H1 (cell line): ENCODE measurements around the gene HEBP1. TPM values are rescaled to one million over a fixed set of nuclear protein-coding genes. Genes with fewer than 3 reads are reported as not detected.

Source experiments
- CTCF ChIA-PET: fragments of 300-600 bp; sonication (Branson Sonifier 250); formaldehyde crosslinking; loops from one replicate; lab custom pipeline; 2021; ENCODE audit not compliant: partially characterized antibody; lab: Charles Lee
- POLR2A ChIA-PET: fragments of 300-600 bp; sonication (Branson Sonifier 250); formaldehyde crosslinking; loops from one replicate; lab custom pipeline; 2021; ENCODE audit warnings: inconsistent platforms; ENCODE audit not compliant: partially characterized antibody; lab: Charles Lee
- DNase-seq, 2 experiments: peaks; one replicate each; pipeline versions ENCODE4 v3.0.0 to v3.0.0-alpha.2; 2010 to 2022; ENCODE audit warnings: low spot score in 2 of 2, low read depth in 1 of 2, mixed read lengths in 1 of 2
- FAIRE-seq: peaks from 2 replicates; lab custom pipeline; 2011; peaks lifted over from hg19 to GRCh38; lab: Jason Lieb, UNC
- H2AFZ ChIP-seq: 2 replicates; pipeline ENCODE4 v1.8.1; 2012; ENCODE audit warnings: low read length, inconsistent platforms
- H2AK5ac ChIP-seq: 2 replicates; pipeline ENCODE4 v1.6.1; 2013; ENCODE audit warnings: low read depth, low read length
- H2BK120ac ChIP-seq: replicated peaks from 2 replicates; pipeline ENCODE3; 2013; ENCODE audit warnings: low read depth, low read length, inconsistent platforms
- H2BK12ac ChIP-seq: 2 replicates; pipeline ENCODE4 v1.6.1; 2013; ENCODE audit warnings: low read depth, low read length
- H2BK15ac ChIP-seq: 2 replicates; pipeline ENCODE4 v1.6.1; 2013; ENCODE audit warnings: low read length
- H2BK20ac ChIP-seq: 2 replicates; pipeline ENCODE4 v1.6.1; 2013; ENCODE audit warnings: low read length
- H2BK5ac ChIP-seq: 2 replicates; pipeline ENCODE4 v1.6.1; 2013; ENCODE audit warnings: low read depth, low read length
- H3K14ac ChIP-seq: 2 replicates; pipeline ENCODE4 v1.6.1; 2013; ENCODE audit warnings: inconsistent platforms; ENCODE audit not compliant: insufficient read length
- H3K18ac ChIP-seq: 2 replicates; pipeline ENCODE4 v1.6.1; 2013; ENCODE audit warnings: low read length; ENCODE audit errors: extremely low read depth
- H3K23ac ChIP-seq: 2 replicates; pipeline ENCODE4 v1.6.1; 2013; ENCODE audit warnings: inconsistent platforms; ENCODE audit not compliant: insufficient read length
- H3K23me2 ChIP-seq: 2 replicates; pipeline ENCODE4 v1.6.1; 2013; ENCODE audit warnings: low read depth, low read length
- H3K27ac ChIP-seq: 2 replicates; pipeline ENCODE4 v1.6.1; 2011; ENCODE audit warnings: low read depth, low read length, inconsistent platforms
- H3K27me3 ChIP-seq, 4 experiments: replicated peaks in 1 of 4; 1 replicate in 1 of 4; 2 replicates in 3 of 4; pipeline versions ENCODE4 v1.6.1 to v1.8.1; 2011 to 2013; ENCODE audit warnings: low read length in 3 of 4, mild to moderate bottlenecking in 3 of 4, inconsistent platforms in 2 of 4, mixed read lengths in 2 of 4, moderate library complexity in 1 of 4; ENCODE audit not compliant: control insufficient read depth in 3 of 4, insufficient read depth in 3 of 4; ENCODE audit errors: extremely low read depth in 1 of 4
- H3K36me3 ChIP-seq, 4 experiments: 2 replicates each; pipeline versions ENCODE4 v1.6.1 to v1.8.1; 2011 to 2013; ENCODE audit warnings: mild to moderate bottlenecking in 4 of 4, low read length in 3 of 4, moderate library complexity in 2 of 4, control low read depth in 1 of 4, inconsistent platforms in 1 of 4; ENCODE audit not compliant: insufficient read depth in 4 of 4, control insufficient read depth in 2 of 4
- H3K4ac ChIP-seq: replicated peaks from 2 replicates; pipeline ENCODE3; 2013; ENCODE audit warnings: low read length, low read depth, mixed read lengths, inconsistent platforms; ENCODE audit not compliant: insufficient read length
- H3K4me1 ChIP-seq, 4 experiments: replicated peaks in 1 of 4; 1 replicate in 1 of 4; 2 replicates in 3 of 4; pipeline versions ENCODE4 v1.6.1 to v1.8.1; 2011 to 2013; ENCODE audit warnings: low read length in 3 of 4, inconsistent platforms in 2 of 4, mixed read lengths in 1 of 4; ENCODE audit not compliant: insufficient read depth in 4 of 4, control insufficient read depth in 3 of 4
- H3K4me2 ChIP-seq, 2 experiments: 2 replicates each; pipeline versions ENCODE4 v1.6.1 to v1.8.1; 2011 to 2013; ENCODE audit warnings: low read depth in 2 of 2, low read length in 2 of 2, control low read depth in 1 of 2, inconsistent platforms in 1 of 2, mild to moderate bottlenecking in 1 of 2; ENCODE audit not compliant: insufficient read depth in 1 of 2
- H3K4me3 ChIP-seq, 4 experiments: fragments of 200-600, 300-600 bp in 1 of 4; sonication (generic), shearing (Covaris generic), sonication (Bioruptor Twin) in 1 of 4; 2 replicates each; pipeline versions ENCODE4 v1.5.1 to v1.8.1; 2011 to 2016; ENCODE audit warnings: low read length in 4 of 4, low read depth in 3 of 4, control low read depth in 2 of 4, inconsistent platforms in 2 of 4, mild to moderate bottlenecking in 2 of 4, mixed read lengths in 1 of 4, moderate library complexity in 1 of 4; ENCODE audit not compliant: insufficient read depth in 2 of 4; ENCODE audit errors: extremely low read depth in 1 of 4
- H3K56ac ChIP-seq: replicated peaks from 2 replicates; pipeline ENCODE3; 2013; ENCODE audit warnings: low read depth, mild to moderate bottlenecking, mixed read lengths, low read length, inconsistent platforms; ENCODE audit not compliant: insufficient read length
- H3K79me1 ChIP-seq: 2 replicates; pipeline ENCODE4 v1.6.1; 2013; ENCODE audit warnings: low read depth, low read length, control low read depth
- H3K79me2 ChIP-seq, 2 experiments: 2 replicates each; pipeline versions ENCODE4 v1.6.1 to v1.8.1; 2012 to 2013; ENCODE audit warnings: low read length in 2 of 2, mild to moderate bottlenecking in 2 of 2, inconsistent platforms in 1 of 2; ENCODE audit not compliant: insufficient read depth in 2 of 2, control insufficient read depth in 1 of 2
- H3K9ac ChIP-seq, 4 experiments: replicated peaks in 1 of 4; 1 replicate in 1 of 4; 2 replicates in 3 of 4; pipeline versions ENCODE4 v1.6.1 to v1.8.1; 2011 to 2013; ENCODE audit warnings: low read depth in 3 of 4, low read length in 3 of 4, control low read depth in 2 of 4, mild to moderate bottlenecking in 2 of 4, moderate library complexity in 2 of 4, inconsistent platforms in 1 of 4; ENCODE audit errors: extremely low read depth in 1 of 4
- H3K9me3 ChIP-seq, 2 experiments: 2 replicates each; pipeline versions ENCODE4 v1.6.1 to v1.8.1; 2012 to 2013; ENCODE audit warnings: mild to moderate bottlenecking in 2 of 2, moderate library complexity in 2 of 2, control low read depth in 1 of 2, inconsistent platforms in 1 of 2, low read depth in 1 of 2, low read length in 1 of 2, mixed read lengths in 1 of 2; ENCODE audit not compliant: insufficient read depth in 2 of 2
- H4K20me1 ChIP-seq, 2 experiments: replicated peaks in 1 of 2; 2 replicates each; pipeline versions ENCODE3 to v1.8.1; 2011 to 2013; ENCODE audit warnings: inconsistent platforms in 2 of 2, low read length in 2 of 2, mild to moderate bottlenecking in 1 of 2; ENCODE audit not compliant: insufficient read depth in 2 of 2, control insufficient read depth in 1 of 2
- H4K5ac ChIP-seq: 2 replicates; pipeline ENCODE4 v1.6.1; 2013; ENCODE audit warnings: low read length, low read depth, mixed read lengths, inconsistent platforms; ENCODE audit not compliant: insufficient read length
- H4K8ac ChIP-seq: 2 replicates; pipeline ENCODE4 v1.8.0; 2013; ENCODE audit warnings: mild to moderate bottlenecking, moderate library complexity, low read length, inconsistent platforms; ENCODE audit not compliant: insufficient read depth; ENCODE audit errors: extremely low read depth
- H4K91ac ChIP-seq: replicated peaks from 2 replicates; pipeline ENCODE3; 2013; ENCODE audit warnings: low read length, mixed read lengths, inconsistent platforms; ENCODE audit not compliant: insufficient read length
- BRCA1 ChIP-seq: IDR thresholded peaks from 2 replicates; pipeline ENCODE4 v1.6.1; 2012; ENCODE audit warnings: low read depth, low read length, improper control_type of control experiment
- CTCF ChIP-seq, 3 experiments: IDR thresholded peaks; 1 replicate in 2 of 3; 2 replicates in 1 of 3; pipeline versions ENCODE4 v1.5.1 to v1.6.1; 2011; ENCODE audit warnings: low read length in 3 of 3, mild to moderate bottlenecking in 3 of 3, inconsistent platforms in 2 of 3, low read depth in 1 of 3, moderate library complexity in 1 of 3; ENCODE audit not compliant: insufficient read depth in 1 of 3; ENCODE audit errors: control extremely low read depth in 1 of 3
- POU5F1 ChIP-seq: IDR thresholded peaks from 2 replicates; pipeline ENCODE4 v1.6.1; 2011; ENCODE audit warnings: low read depth, mild to moderate bottlenecking, low read length, moderate library complexity
- RFX5 ChIP-seq: IDR thresholded peaks from 2 replicates; pipeline ENCODE4 v1.6.1; 2011; ENCODE audit warnings: low read depth, low read length, improper control_type of control experiment, borderline replicate concordance
- TAF7 ChIP-seq: optimal IDR thresholded peaks from 2 replicates; pipeline ENCODE3; 2011; ENCODE audit warnings: low read depth, mild to moderate bottlenecking, inconsistent platforms, low read length, moderate library complexity, borderline replicate concordance
- USF2 ChIP-seq: IDR thresholded peaks from 2 replicates; pipeline ENCODE4 v1.6.1; 2011; ENCODE audit warnings: low read length, improper control_type of control experiment
- WGBS, 2 experiments: shearing (Covaris generic) in 1 of 2; methylation state at CpG; one replicate each; pipeline versions ENCODE4 v1.1.6 to v1.1.7; 2013 to 2015; ENCODE audit warnings: low lambda C conversion rate in 2 of 2, mixed read lengths in 2 of 2, inconsistent platforms in 1 of 2, low coverage in 1 of 2, missing lambda C conversion rate in 1 of 2; ENCODE audit not compliant: insufficient replicate concordance in 2 of 2, insufficient coverage in 1 of 2, insufficient read length in 1 of 2; ENCODE audit errors: extremely low coverage in 1 of 2, missing lambda C conversion rate in 1 of 2; 5-methylcytosine and 5-hydroxymethylcytosine counted together
- polyA plus RNA-seq, 7 experiments: library from polyadenylated mRNA; depleted of rRNA in 3 of 7; stranded (reverse) in 5 of 7; unstranded in 2 of 7; fragments of >200 nt in 5 of 7; fragments of 200-250 nt in 2 of 7; gene quantifications; 1 replicate in 5 of 7; 2 replicates in 1 of 7; 4 replicates in 1 of 7; pipeline versions ENCODE4 v1.2.1 to v1.2.3, GENCODE V29; 2011 to 2013; ENCODE audit warnings: missing spikeins in 2 of 7, mixed read lengths in 2 of 7
- total RNA-seq: library from RNA; stranded (reverse); fragmentation: NEBNext Ultra II Directional; extraction: Animal tissue kit (Norgen Biotek cat#: 25700); gene quantifications from 2 replicates; pipeline ENCODE4 v1.2.1, GENCODE V29; 2021
- TF ChIP-seq, protein P1 (sequence below): IDR thresholded peaks from 2 replicates; pipeline ENCODE4 v1.6.1; 2012; ENCODE audit warnings: inconsistent platforms

The HEBP1 gene
- total and polyA plus RNA-seq, 2 of the 8 experiments (the other 6 are each of a cell fraction or from before 2014, with no cell fraction given) = 30.8 to 56.1 TPM

GRCh38 chr12:12952036-12952435 is 48.0 kb downstream of the HEBP1 start, which contains the start of gene GPRC5D:
GPRC5D (minus strand) TSS chr12:12952170; CDS start chr12:12950384, 1,786 bp downstream.
- ChIA-PET CTCF (interaction anchor here (0.7 to 1.0 kb wide), 2 partner anchors 15 to 31 kb away, joined by 3 to 4 read pairs; no protein-coding TSS in a partner anchor), POLR2A (interaction anchor here (0.9 kb wide), 1 partner anchor 11 kb away, joined by 3 read pairs; no protein-coding TSS in a partner anchor)
- H3K18ac ChIP-seq = no peak within 1 kb of the TSS
- H2BK5ac ChIP-seq = no peak within 1 kb of the TSS
- H3K23me2 ChIP-seq = no peaks in the 10 kb centered on the region
- H3K56ac ChIP-seq = no peak within 1 kb of the TSS
- no peaks in the 10 kb centered on the region for H4K20me1 ChIP-seq
- no peak within 1 kb of the TSS for H3K9ac ChIP-seq
- H2AK5ac ChIP-seq = no peak within 1 kb of the TSS
- no peak within 1 kb of the TSS for H4K91ac ChIP-seq
- H3K4me1 ChIP-seq = no peaks in the 10 kb centered on the region
- no peak within 1 kb of the TSS for H4K5ac ChIP-seq
- no peak for TF ChIP-seq BRCA1
- no peak for TF ChIP-seq CTCF (IDR thresholded peaks at IDR 0.05; ENCODE audit: control extremely low read depth in 1 of 3, insufficient read depth in 1 of 3, low read depth in 1 of 3, low read length in 3 of 3)
- TF ChIP-seq, protein P1, sequence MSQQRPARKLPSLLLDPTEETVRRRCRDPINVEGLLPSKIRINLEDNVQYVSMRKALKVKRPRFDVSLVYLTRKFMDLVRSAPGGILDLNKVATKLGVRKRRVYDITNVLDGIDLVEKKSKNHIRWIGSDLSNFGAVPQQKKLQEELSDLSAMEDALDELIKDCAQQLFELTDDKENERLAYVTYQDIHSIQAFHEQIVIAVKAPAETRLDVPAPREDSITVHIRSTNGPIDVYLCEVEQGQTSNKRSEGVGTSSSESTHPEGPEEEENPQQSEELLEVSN = no peak
- TF ChIP-seq POU5F1 = no peak
- TF ChIP-seq TAF7 = no peak
- TF ChIP-seq RFX5 = no peak
- TF ChIP-seq USF2 = no peak
- no peak within 1 kb of the TSS for H2AFZ ChIP-seq
- no peak within 1 kb of the TSS for H3K14ac ChIP-seq
- no peaks in the 10 kb centered on the region for H3K79me2 ChIP-seq
- H2BK15ac ChIP-seq = no peak within 1 kb of the TSS
- FAIRE-seq (no peak), DNase-seq (no peak)
- H3K27ac ChIP-seq = no peak within 1 kb of the TSS
- H3K27me3 ChIP-seq = no peaks in the 10 kb centered on the region
- no peaks in the 10 kb centered on the region for H3K9me3 ChIP-seq
- 86% methylated on average over 6 of the region's 6 CpGs; no CpG with 5 or more reads in 1 of the 2 experiments for WGBS, 2 experiments
- no peak within 1 kb of the TSS for H3K4me2 ChIP-seq
- no peak within 1 kb of the TSS for H2BK12ac ChIP-seq
- H3K23ac ChIP-seq = no peak within 1 kb of the TSS
- H3K4ac ChIP-seq = no peak within 1 kb of the TSS
- H4K8ac ChIP-seq = no peak within 1 kb of the TSS
- H2BK20ac ChIP-seq = no peak within 1 kb of the TSS
- no peaks in the 10 kb centered on the region for H3K36me3 ChIP-seq
- H2BK120ac ChIP-seq = no peak within 1 kb of the TSS
- no peak within 1 kb of the TSS for H3K4me3 ChIP-seq
- no peaks in the 10 kb centered on the region for H3K79me1 ChIP-seq
